Effector memory CD4-positive, alpha-beta T cell (primary cell): ENCODE data around the gene SORCS1.

Experiments used
- DNase-seq, 3 donors: peaks; one replicate each; pipeline ENCODE4 v3.0.0-alpha.2; 2020
- H3K27ac ChIP-seq: 2 replicates; pipeline ENCODE4 v1.7.0; 2013; ENCODE audit warnings: mild to moderate bottlenecking, low read length, moderate library complexity; ENCODE audit not compliant: insufficient read depth, poor library complexity, severe bottlenecking
- H3K27me3 ChIP-seq: replicated peaks from 2 replicates; pipeline ENCODE4 v1.7.0; 2013; ENCODE audit warnings: mild to moderate bottlenecking, low read length; ENCODE audit not compliant: insufficient read depth, control insufficient read depth, poor library complexity, severe bottlenecking
- H3K36me3 ChIP-seq: 2 replicates; pipeline ENCODE4 v1.7.0; 2013; ENCODE audit warnings: mild to moderate bottlenecking, low read length, moderate library complexity; ENCODE audit not compliant: control insufficient read depth, insufficient read depth
- H3K4me1 ChIP-seq: 2 replicates; pipeline ENCODE4 v1.7.0; 2013; ENCODE audit warnings: low read length, mild to moderate bottlenecking; ENCODE audit not compliant: control insufficient read depth, insufficient read depth, poor library complexity, severe bottlenecking
- H3K4me3 ChIP-seq: 2 replicates; pipeline ENCODE4 v1.7.0; 2013; ENCODE audit warnings: low read length, low read depth, mild to moderate bottlenecking; ENCODE audit not compliant: insufficient read depth, poor library complexity, severe bottlenecking
- H3K9me3 ChIP-seq: 2 replicates; pipeline ENCODE4 v1.7.0; 2013; ENCODE audit warnings: mild to moderate bottlenecking, low read length, moderate library complexity; ENCODE audit not compliant: control insufficient read depth

Gene SORCS1

GRCh38 chr10:106612381-106612780 is 552.1 kb downstream of the SORCS1 start:
- Histone ChIP-seq H3K4me1 (no peaks in the 10 kb centered on the region), H3K27ac (no peak overlapping the region), H3K9me3 (no peaks in the 10 kb centered on the region), H3K27me3 (no peaks in the 10 kb centered on the region), H3K4me3 (no peak overlapping the region), H3K36me3 (no peaks in the 10 kb centered on the region)
- no peak for DNase-seq

- H3K27ac ChIP-seq = no peak overlapping the region
- H3K27me3 ChIP-seq = no peaks in the 10 kb centered on the region
- no peaks in the 10 kb centered on the region for H3K9me3 ChIP-seq
- no peak for DNase-seq
- no peak overlapping the region for H3K4me3 ChIP-seq
- peaks cover 3% of the 10 kb centered on the region for H3K4me1 ChIP-seq
- H3K36me3 ChIP-seq = no peaks in the 10 kb centered on the region
Measured at GRCh38 chr10:106609470-106610266, 554.8 kb downstream of the SORCS1 start.

GRCh38 chr10:106608066-106608465 is 556.4 kb downstream of the SORCS1 start:
- no peaks in the 10 kb centered on the region for H3K9me3 ChIP-seq
- no peak overlapping the region for H3K27ac ChIP-seq
- H3K4me3 ChIP-seq = no peak overlapping the region
- no peaks in the 10 kb centered on the region for H3K27me3 ChIP-seq
- peaks cover 3% of the 10 kb centered on the region for H3K4me1 ChIP-seq
- DNase-seq = no peak
- H3K36me3 ChIP-seq = no peaks in the 10 kb centered on the region

GRCh38 chr10:106595281-106595680 is 569.2 kb downstream of the SORCS1 start:
- no peak overlapping the region for H3K4me3 ChIP-seq
- H3K4me1 ChIP-seq = no peaks in the 10 kb centered on the region
- H3K27ac ChIP-seq = no peak overlapping the region
- H3K36me3 ChIP-seq = no peaks in the 10 kb centered on the region
- no peaks in the 10 kb centered on the region for H3K9me3 ChIP-seq
- no peaks in the 10 kb centered on the region for H3K27me3 ChIP-seq
- no peak for DNase-seq

- no peaks in the 10 kb centered on the region for H3K9me3 ChIP-seq
- H3K27ac ChIP-seq = no peak overlapping the region
- H3K27me3 ChIP-seq = no peaks in the 10 kb centered on the region
- no peak overlapping the region for H3K4me3 ChIP-seq
- no peak for DNase-seq
- no peaks in the 10 kb centered on the region for H3K4me1 ChIP-seq
- H3K36me3 ChIP-seq = no peaks in the 10 kb centered on the region
Measured at GRCh38 chr10:106593876-106594275, 570.6 kb downstream of the SORCS1 start.

GRCh38 chr10:106592396-106592795 is 572.1 kb downstream of the SORCS1 start:
- DNase-seq = no peak
- H3K4me3 ChIP-seq = no peak overlapping the region
- H3K27ac ChIP-seq = no peak overlapping the region
- no peaks in the 10 kb centered on the region for H3K27me3 ChIP-seq
- no peaks in the 10 kb centered on the region for H3K4me1 ChIP-seq
- H3K9me3 ChIP-seq = no peaks in the 10 kb centered on the region
- H3K36me3 ChIP-seq = no peaks in the 10 kb centered on the region

GRCh38 chr10:106582291-106582690 is 582.2 kb downstream of the SORCS1 start:
- no peaks in the 10 kb centered on the region for H3K36me3 ChIP-seq
- no peaks in the 10 kb centered on the region for H3K9me3 ChIP-seq
- H3K4me3 ChIP-seq = no peak overlapping the region
- no peaks in the 10 kb centered on the region for H3K27me3 ChIP-seq
- H3K4me1 ChIP-seq = no peaks in the 10 kb centered on the region
- no peak for DNase-seq
- no peak overlapping the region for H3K27ac ChIP-seq

GRCh38 chr10:106577756-106578155 is 586.8 kb downstream of the SORCS1 start:
- H3K36me3 ChIP-seq = no peaks in the 10 kb centered on the region
- H3K4me1 ChIP-seq = no peaks in the 10 kb centered on the region
- no peak overlapping the region for H3K27ac ChIP-seq
- no peaks in the 10 kb centered on the region for H3K9me3 ChIP-seq
- no peak for DNase-seq
- no peak overlapping the region for H3K4me3 ChIP-seq
- no peaks in the 10 kb centered on the region for H3K27me3 ChIP-seq

GRCh38 chr10:106577266-106577665 is 587.2 kb downstream of the SORCS1 start:
- no peaks in the 10 kb centered on the region for H3K27me3 ChIP-seq
- H3K36me3 ChIP-seq = no peaks in the 10 kb centered on the region
- H3K9me3 ChIP-seq = no peaks in the 10 kb centered on the region
- no peak for DNase-seq
- no peak overlapping the region for H3K4me3 ChIP-seq
- no peaks in the 10 kb centered on the region for H3K4me1 ChIP-seq
- H3K27ac ChIP-seq = no peak overlapping the region

GRCh38 chr10:106576534-106576933 is 588.0 kb downstream of the SORCS1 start:
- no peak overlapping the region for H3K4me3 ChIP-seq
- H3K36me3 ChIP-seq = no peaks in the 10 kb centered on the region
- no peak for DNase-seq
- H3K9me3 ChIP-seq = no peaks in the 10 kb centered on the region
- no peak overlapping the region for H3K27ac ChIP-seq
- no peaks in the 10 kb centered on the region for H3K27me3 ChIP-seq
- H3K4me1 ChIP-seq = no peaks in the 10 kb centered on the region
